MM.1S (cell line): ENCODE results near the gene FAM161B.

Experiments
- EZH2 ChIP-seq: fragments of 300-600 bp; sonication (generic); optimal IDR thresholded peaks from 2 replicates; pipeline ENCODE3; 2017; ENCODE audit warnings: low read depth, mild to moderate bottlenecking, antibody characterized with exemption, low read length, mixed read lengths
- EZH2phosphoT487 ChIP-seq: fragments of 300-600 bp; sonication (generic); IDR thresholded peaks from 2 replicates; pipeline ENCODE4 v1.6.1; 2018; ENCODE audit warnings: antibody characterized with exemption, low read length
- TF ChIP-seq, protein P1 (sequence below): fragments of 300-600 bp; sonication (generic); IDR thresholded peaks from 2 replicates; pipeline ENCODE4 v1.5.1; 2016; ENCODE audit warnings: antibody characterized with exemption, low read length, mixed read lengths

DNA sequence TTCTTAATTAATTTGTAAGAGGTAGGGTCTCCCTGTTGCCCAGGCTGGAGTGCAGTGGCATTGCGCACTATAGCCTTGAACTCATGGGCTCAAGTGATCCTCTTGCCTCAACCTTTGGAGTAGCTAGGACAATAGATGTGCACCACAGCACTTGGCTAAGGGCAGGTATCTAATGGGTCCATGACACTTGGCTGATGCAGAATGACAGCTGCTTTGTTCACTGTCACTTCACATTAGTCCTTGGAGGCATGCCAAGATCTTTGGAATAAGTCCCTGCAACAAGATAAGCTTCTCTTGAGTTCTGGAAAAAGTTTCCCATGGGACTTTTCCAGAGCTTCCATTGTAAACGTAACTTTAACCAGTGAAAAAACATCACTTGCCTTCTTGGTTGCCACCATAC is 23.6 kb upstream of the FAM161B start:
- TF ChIP-seq, protein P1, sequence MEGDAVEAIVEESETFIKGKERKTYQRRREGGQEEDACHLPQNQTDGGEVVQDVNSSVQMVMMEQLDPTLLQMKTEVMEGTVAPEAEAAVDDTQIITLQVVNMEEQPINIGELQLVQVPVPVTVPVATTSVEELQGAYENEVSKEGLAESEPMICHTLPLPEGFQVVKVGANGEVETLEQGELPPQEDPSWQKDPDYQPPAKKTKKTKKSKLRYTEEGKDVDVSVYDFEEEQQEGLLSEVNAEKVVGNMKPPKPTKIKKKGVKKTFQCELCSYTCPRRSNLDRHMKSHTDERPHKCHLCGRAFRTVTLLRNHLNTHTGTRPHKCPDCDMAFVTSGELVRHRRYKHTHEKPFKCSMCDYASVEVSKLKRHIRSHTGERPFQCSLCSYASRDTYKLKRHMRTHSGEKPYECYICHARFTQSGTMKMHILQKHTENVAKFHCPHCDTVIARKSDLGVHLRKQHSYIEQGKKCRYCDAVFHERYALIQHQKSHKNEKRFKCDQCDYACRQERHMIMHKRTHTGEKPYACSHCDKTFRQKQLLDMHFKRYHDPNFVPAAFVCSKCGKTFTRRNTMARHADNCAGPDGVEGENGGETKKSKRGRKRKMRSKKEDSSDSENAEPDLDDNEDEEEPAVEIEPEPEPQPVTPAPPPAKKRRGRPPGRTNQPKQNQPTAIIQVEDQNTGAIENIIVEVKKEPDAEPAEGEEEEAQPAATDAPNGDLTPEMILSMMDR = no peak
- TF ChIP-seq EZH2phosphoT487 (no peak), EZH2 (no peak)
